HepG2 (cell line): ENCODE data around the gene EID3. TPM values are rescaled to one million over a fixed set of nuclear protein-coding genes. Genes with fewer than 3 reads are reported as not detected.

Experiments used
- ATAC-seq: fragments of 200-7000 bp; cut with Tn5 transposase; 3 replicates; pipeline ENCODE4 v1.9.1; 2020; ENCODE audit warnings: mild to moderate bottlenecking, moderate library complexity
- Bru-seq: library from RNA; stranded (reverse); fragments of 400-500 nt; gene quantifications from one replicate; lab custom pipeline; 2021; lab: Mats Ljungman, UMichigan
- BruChase-seq, 2 experiments: library from RNA; stranded (reverse); fragments of 400-500 nt; gene quantifications; one replicate each; lab custom pipeline; 2021; lab: Mats Ljungman, UMichigan
- BruUV-seq: library from RNA; stranded (reverse); fragments of 400-500 nt; replicated peaks from 2 replicates; lab custom pipeline; 2021; lab: Mats Ljungman, UMichigan
- CTCF ChIA-PET: fragments of 300-600 bp; formaldehyde crosslinking; extraction: SDS; loops from one replicate; lab custom pipeline; 2021; ENCODE audit warnings: low total read pairs, inconsistent platforms, low intra/inter-chr PET ratio; lab: Yijun Ruan, JAX
- POLR2A ChIA-PET: fragments of 350-600 bp; sonication (Branson Sonifier 250); formaldehyde crosslinking; loops from one replicate; lab custom pipeline; 2020; ENCODE audit warnings: antibody characterized with exemption, inconsistent platforms; lab: Yijun Ruan, JAX
- DNase-seq: peaks from one replicate; pipeline ENCODE4 v3.0.0-alpha.2; 2015; ENCODE audit warnings: low spot score
- FAIRE-seq: peaks from 3 replicates; lab custom pipeline; 2011; peaks lifted over from hg19 to GRCh38; lab: Jason Lieb, UNC
- H2AFZ ChIP-seq: one replicate; pipeline ENCODE4 v1.6.1; 2011; ENCODE audit warnings: low read length, inconsistent platforms
- H3K27ac ChIP-seq: fragments of 300-600 bp; 3 replicates; pipeline ENCODE4 v1.8.0; 2011; ENCODE audit warnings: mixed run types, mild to moderate bottlenecking, mixed read lengths, low read length, inconsistent platforms; ENCODE audit not compliant: insufficient read depth; ENCODE audit errors: extremely low read length
- H3K27me3 ChIP-seq, 2 experiments: fragments of 200-600 bp in 1 of 2; 2 replicates in 1 of 2; 3 replicates in 1 of 2; pipeline versions ENCODE4 v1.6.0 to v1.8.0; 2011; ENCODE audit warnings: low read length in 2 of 2, mild to moderate bottlenecking in 2 of 2, moderate library complexity in 2 of 2, inconsistent platforms in 1 of 2; ENCODE audit not compliant: insufficient read depth in 2 of 2, control insufficient read depth in 1 of 2
- H3K36me3 ChIP-seq, 2 experiments: fragments of 200-600 bp in 1 of 2; replicated peaks in 1 of 2; 2 replicates in 1 of 2; 3 replicates in 1 of 2; pipeline versions ENCODE4 v1.5.1 to v1.8.0; 2011; ENCODE audit warnings: low read length in 2 of 2, inconsistent platforms in 1 of 2; ENCODE audit not compliant: insufficient read depth in 2 of 2, control insufficient read depth in 1 of 2
- H3K4me1 ChIP-seq: 2 replicates; pipeline ENCODE4 v1.5.1; 2012; ENCODE audit warnings: low read length, inconsistent platforms; ENCODE audit not compliant: insufficient read depth
- H3K4me2 ChIP-seq: 2 replicates; pipeline ENCODE4 v1.6.0; 2011; ENCODE audit warnings: low read depth, low read length, inconsistent platforms
- H3K4me3 ChIP-seq, 3 experiments: fragments of 200-600 bp in 1 of 3; sonication (generic), shearing (Covaris generic) in 1 of 3; replicated peaks in 1 of 3; 2 replicates each; pipeline ENCODE4 v1.5.1; 2011 to 2016; ENCODE audit warnings: low read length in 3 of 3, inconsistent platforms in 2 of 3, low read depth in 2 of 3, mild to moderate bottlenecking in 2 of 3, control low read depth in 1 of 3, mixed read lengths in 1 of 3; ENCODE audit not compliant: insufficient read depth in 1 of 3
- H3K79me2 ChIP-seq: one replicate; pipeline ENCODE4 v1.6.1; 2011; ENCODE audit warnings: low read length, inconsistent platforms; ENCODE audit not compliant: insufficient read depth
- H3K9ac ChIP-seq: 2 replicates; pipeline ENCODE4 v1.6.0; 2011; ENCODE audit warnings: mild to moderate bottlenecking, low read depth, low read length, inconsistent platforms; ENCODE audit not compliant: insufficient read depth
- H3K9me3 ChIP-seq: 2 replicates; pipeline ENCODE4 v1.5.1; 2012; ENCODE audit warnings: mild to moderate bottlenecking, low read length
- H4K20me1 ChIP-seq: 2 replicates; pipeline ENCODE4 v1.6.0; 2011; ENCODE audit warnings: inconsistent platforms, mild to moderate bottlenecking, low read length, moderate library complexity; ENCODE audit not compliant: insufficient read depth
- AHDC1 ChIP-seq: sonication (generic); formaldehyde crosslinking; IDR thresholded peaks from 2 replicates; pipeline ENCODE4 v1.5.1; 2020; ENCODE audit warnings: mild to moderate bottlenecking, missing genetic modification reagents, borderline replicate concordance
- FLYWCH1 ChIP-seq: sonication (generic); formaldehyde crosslinking; IDR thresholded peaks from 2 replicates; pipeline ENCODE4 v1.8.1; 2023; ENCODE audit warnings: mild to moderate bottlenecking, missing genetic modification reagents
- SP2 ChIP-seq: sonication (generic); formaldehyde crosslinking; IDR thresholded peaks from 2 replicates; pipeline ENCODE4 v1.5.1; 2020; ENCODE audit warnings: mild to moderate bottlenecking, missing genetic modification reagents
- ZBTB33 ChIP-seq: sonication (generic); formaldehyde crosslinking; IDR thresholded peaks from 2 replicates; pipeline ENCODE4 v1.4.0; 2020; ENCODE audit warnings: missing genetic modification reagents
- ZBTB39 ChIP-seq: sonication (generic); formaldehyde crosslinking; IDR thresholded peaks from 2 replicates; pipeline ENCODE4 v1.5.0; 2020; ENCODE audit warnings: missing genetic modification reagents
- ZKSCAN8 ChIP-seq: IDR thresholded peaks from 2 replicates; pipeline ENCODE4 v1.6.1; 2016; ENCODE audit warnings: borderline replicate concordance, missing genetic modification reagents, missing compliant biosample characterization
- WGBS: methylation state at CpG from one replicate; pipeline ENCODE4 v1.1.6; 2017; ENCODE audit warnings: low lambda C conversion rate; 5-methylcytosine and 5-hydroxymethylcytosine counted together
- in situ Hi-C: cut with HindIII; loops from 2 replicates; pipeline ENCODE4 v1.10.0; 2017; ENCODE audit warnings: low pct_unique_long_range_greater_than_20kb; ENCODE audit not compliant: extremely low pct_ligation_motif_present
- intact Hi-C: fragments of 100-400 bp; cut with micrococcal nuclease; formaldehyde crosslinking; loops from one replicate; pipeline ENCODE4 v1.10.0; 2022; ENCODE audit not compliant: unreplicated experiment
- long read RNA-seq, 2 experiments: library from RNA in 1 of 2; library from polyadenylated mRNA in 1 of 2; stranded (forward) in 1 of 2; unstranded in 1 of 2; transcript quantifications; one replicate each; pipeline ENCODE4 v2.0.0, GENCODE V29; 2019 to 2022
- polyA minus RNA-seq, 3 experiments: library from RNA; depleted of rRNA, polyadenylated mRNA; stranded (reverse); fragments of >200 nt; gene quantifications; 2 replicates each; pipeline ENCODE4 v1.2.3, GENCODE V29; 2011; ENCODE audit warnings: low replicate concordance in 1 of 3
- polyA plus RNA-seq, 8 experiments: library from polyadenylated mRNA; depleted of rRNA in 3 of 8; stranded (reverse) in 7 of 8; unstranded in 1 of 8; fragments of >200 nt; fragmentation: Illumina TruSeq in 4 of 8; extraction: Trizol in 4 of 8; gene quantifications; 2 replicates each; pipeline versions ENCODE4 v1.2.1 to v1.2.3, GENCODE V29; 2011 to 2016; ENCODE audit warnings: low read depth in 4 of 8, missing spikeins in 1 of 8, mixed read lengths in 1 of 8; ENCODE audit not compliant: insufficient read depth in 1 of 8
- total RNA-seq, 5 experiments: library from RNA; depleted of rRNA; stranded (reverse); fragments of >200 nt; fragmentation: Illumina TruSeq; extraction: Trizol; gene quantifications; 2 replicates each; pipeline ENCODE4 v1.2.3, GENCODE V29; 2016; ENCODE audit warnings: low read depth in 1 of 5

EID3 gene
- total RNA-seq (2016; rRNA removed; fragmentation: Illumina TruSeq; extraction: Trizol) = 0.27 and 4.5 TPM in 2 replicates
- total RNA-seq (2016; cell fraction: cytosol; rRNA removed; fragmentation: Illumina TruSeq; extraction: Trizol; ENCODE audit: low read depth) = 0.20 TPM in 1 of 2 replicates, not detected in the other
- 0.37 and 4.2 TPM in 2 replicates for total RNA-seq (2016; cell fraction: insoluble cytoplasmic fraction; rRNA removed; fragmentation: Illumina TruSeq; extraction: Trizol)
- total RNA-seq (2016; cell fraction: membrane; rRNA removed; fragmentation: Illumina TruSeq; extraction: Trizol) = 0.24 and 0.28 TPM in 2 replicates
- total RNA-seq (2016; cell fraction: nucleus; rRNA removed; fragmentation: Illumina TruSeq; extraction: Trizol) = 19.9 and 21.8 TPM in 2 replicates
- 0.38 and 0.56 TPM in 2 replicates for polyA plus RNA-seq (2011; rRNA removed)
- not detected in 2 replicates for polyA plus RNA-seq (2011; cell fraction: cytosol; rRNA removed)
- polyA plus RNA-seq (2011; cell fraction: nucleus; rRNA removed) = 2.2 and 2.8 TPM in 2 replicates
- polyA plus RNA-seq (2012) = 0.13 and 0.39 TPM in 2 replicates
- 0.07 TPM in 1 of 2 replicates, not detected in the other for polyA plus RNA-seq (2016; cell fraction: cytosol; fragmentation: Illumina TruSeq; extraction: Trizol; ENCODE audit: low read depth)
- 0.21 TPM in 1 of 2 replicates, not detected in the other for polyA plus RNA-seq (2016; cell fraction: insoluble cytoplasmic fraction; fragmentation: Illumina TruSeq; extraction: Trizol; ENCODE audit: low read depth)
- polyA plus RNA-seq (2016; cell fraction: membrane; fragmentation: Illumina TruSeq; extraction: Trizol; ENCODE audit: low read depth) = not detected in 2 replicates
- polyA plus RNA-seq (2016; cell fraction: nucleus; fragmentation: Illumina TruSeq; extraction: Trizol; ENCODE audit: insufficient read depth, low read depth) = 5.1 and 5.3 TPM in 2 replicates
- polyA minus RNA-seq (2011; rRNA and poly(A)+ RNA removed; ENCODE audit: low replicate concordance) = 3.3 and 7.0 TPM in 2 replicates
- not detected in 2 replicates for polyA minus RNA-seq (2011; cell fraction: cytosol; rRNA and poly(A)+ RNA removed)
- polyA minus RNA-seq (2011; cell fraction: nucleus; rRNA and poly(A)+ RNA removed) = 26.4 and 27.4 TPM in 2 replicates
- percentile 99 among the genes with signal in this experiment for Bru-seq, nascent RNA
- BruChase-seq, experiment 1, labeled RNA remaining after a 6-hour chase = percentile 85 among the genes with signal in this experiment
- percentile 89 among the genes with signal in this experiment for BruChase-seq, experiment 2, labeled RNA remaining after a 2-hour chase
- long read RNA-seq, experiment 1 = 0 reads
- long read RNA-seq, experiment 2 = 0 reads

GRCh38 chr12:104303538-104304151 lies at the start of gene EID3:
Gene EID3, plus strand, starts transcription at chr12:104303739. Its CDS starts 196 bp downstream, at chr12:104303935.
- Histone ChIP-seq H3K4me3 (no peak within 1 kb of the TSS), H3K9me3 (no peaks in the 10 kb centered on the region), H3K27me3 (no peaks in the 10 kb centered on the region), H2AFZ (no peak within 1 kb of the TSS), H3K9ac (no peak within 1 kb of the TSS), H3K79me2 (peaks cover 91% of the 10 kb centered on the region), H4K20me1 (peaks cover 73% of the 10 kb centered on the region), H3K27ac (no peak within 1 kb of the TSS), H3K4me2 (no peak within 1 kb of the TSS), H3K36me3 (peaks cover 11 to 57% of the 10 kb centered on the region in 2 experiments), H3K4me1 (peaks cover 25% of the 10 kb centered on the region)
- no TSS peak for BruUV-seq
- intact Hi-C loops = no loop called here
- ATAC-seq (peak; percentile 18), FAIRE-seq (no peak), DNase-seq (no peak)
- WGBS = 97% methylated on average over 59 of the region's 63 CpGs
- ChIA-PET CTCF (no interaction called here), POLR2A (no interaction called here)
- in situ Hi-C loops = no loop called here
- TF ChIP-seq AHDC1 (CRISPR knock-in tag) = no peak
- TF ChIP-seq ZBTB33 = peak; percentile 24; the same call in 1 of the 2 replicates
- no peak for TF ChIP-seq ZKSCAN8 (CRISPR knock-in tag)
- no peak for TF ChIP-seq SP2 (CRISPR knock-in tag)
- no peak for TF ChIP-seq ZBTB39
- TF ChIP-seq FLYWCH1 (CRISPR knock-in tag) = no peak
